SJSA1 (cell line): ENCODE measurements around the gene LRP1. TPM values are rescaled to one million over a fixed set of nuclear protein-coding genes. Genes with fewer than 3 reads are reported as not detected.

Experiments
- DNase-seq, 2 experiments: peaks; one replicate each; pipeline ENCODE4 v3.0.0-alpha.2; 2015 to 2020; ENCODE audit warnings: low spot score in 2 of 2, low read depth in 1 of 2
- H3K27ac ChIP-seq: fragments of 250-450 bp; sonication (Bioruptor Pico); 2 replicates; pipeline ENCODE4 v1.5.1; 2020; ENCODE audit warnings: mild to moderate bottlenecking, moderate library complexity
- H3K27me3 ChIP-seq: fragments of 250-450 bp; sonication (Bioruptor Pico); replicated peaks from 2 replicates; pipeline ENCODE4 v1.5.1; 2020; ENCODE audit warnings: mild to moderate bottlenecking, moderate library complexity
- H3K36me3 ChIP-seq: fragments of 250-450 bp; sonication (Bioruptor Pico); 2 replicates; pipeline ENCODE4 v1.5.1; 2020; ENCODE audit warnings: mild to moderate bottlenecking
- H3K4me1 ChIP-seq: fragments of 250-450 bp; sonication (Bioruptor Pico); replicated peaks from 2 replicates; pipeline ENCODE4 v1.6.1; 2021; ENCODE audit warnings: mild to moderate bottlenecking
- H3K4me3 ChIP-seq: fragments of 250-450 bp; sonication (Bioruptor Pico); 2 replicates; pipeline ENCODE4 v1.5.1; 2020; ENCODE audit warnings: mild to moderate bottlenecking
- H3K9me3 ChIP-seq: fragments of 250-450 bp; sonication (Bioruptor Pico); replicated peaks from 2 replicates; pipeline ENCODE4 v1.5.1; 2020; ENCODE audit warnings: mild to moderate bottlenecking
- total RNA-seq: library from RNA; depleted of rRNA; stranded (reverse); fragments of >200 nt; shearing (Covaris generic); gene quantifications from 2 replicates; pipeline ENCODE4 v1.2.3, GENCODE V29; 2014

LRP1 gene
- total RNA-seq, 1 experiment from 2014 or later, result 33.3 TPM

DNA sequence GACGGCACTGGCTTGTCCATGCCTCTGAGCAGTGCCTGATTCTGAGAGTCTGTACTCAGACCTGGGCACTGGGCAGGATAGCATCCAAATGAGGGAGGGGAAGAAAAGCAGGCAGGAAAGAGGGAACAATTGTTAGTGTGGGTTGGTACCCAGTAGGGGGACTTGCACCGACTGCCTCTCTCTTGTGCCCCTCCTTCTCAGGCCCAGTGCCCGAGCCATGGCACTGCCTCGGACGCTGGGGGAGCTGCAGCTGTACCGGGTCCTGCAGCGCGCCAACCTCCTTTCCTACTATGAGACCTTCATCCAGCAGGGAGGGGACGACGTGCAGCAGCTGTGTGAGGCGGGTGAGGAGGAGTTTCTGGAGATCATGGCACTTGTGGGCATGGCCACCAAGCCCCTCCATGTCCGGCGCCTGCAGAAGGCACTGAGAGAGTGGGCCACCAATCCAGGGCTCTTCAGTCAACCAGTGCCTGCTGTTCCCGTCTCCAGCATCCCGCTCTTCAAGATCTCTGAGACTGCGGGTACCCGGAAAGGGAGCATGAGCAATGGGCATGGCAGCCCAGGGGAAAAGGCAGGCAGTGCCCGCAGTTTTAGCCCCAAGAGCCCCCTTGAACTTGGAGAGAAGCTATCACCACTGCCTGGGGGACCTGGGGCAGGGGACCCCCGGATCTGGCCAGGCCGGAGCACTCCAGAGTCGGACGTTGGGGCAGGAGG lies 37.2 kb upstream of the LRP1 start:
- peaks cover 52% of the 10 kb centered on the region for H3K36me3 ChIP-seq
- H3K9me3 ChIP-seq, result no peaks in the 10 kb centered on the region
- no peak for DNase-seq
- H3K27me3 ChIP-seq, result no peaks in the 10 kb centered on the region
- no peak overlapping the region for H3K4me3 ChIP-seq
- H3K4me1 ChIP-seq, result peaks cover 28% of the 10 kb centered on the region
- H3K27ac ChIP-seq, result no peak overlapping the region

DNA sequence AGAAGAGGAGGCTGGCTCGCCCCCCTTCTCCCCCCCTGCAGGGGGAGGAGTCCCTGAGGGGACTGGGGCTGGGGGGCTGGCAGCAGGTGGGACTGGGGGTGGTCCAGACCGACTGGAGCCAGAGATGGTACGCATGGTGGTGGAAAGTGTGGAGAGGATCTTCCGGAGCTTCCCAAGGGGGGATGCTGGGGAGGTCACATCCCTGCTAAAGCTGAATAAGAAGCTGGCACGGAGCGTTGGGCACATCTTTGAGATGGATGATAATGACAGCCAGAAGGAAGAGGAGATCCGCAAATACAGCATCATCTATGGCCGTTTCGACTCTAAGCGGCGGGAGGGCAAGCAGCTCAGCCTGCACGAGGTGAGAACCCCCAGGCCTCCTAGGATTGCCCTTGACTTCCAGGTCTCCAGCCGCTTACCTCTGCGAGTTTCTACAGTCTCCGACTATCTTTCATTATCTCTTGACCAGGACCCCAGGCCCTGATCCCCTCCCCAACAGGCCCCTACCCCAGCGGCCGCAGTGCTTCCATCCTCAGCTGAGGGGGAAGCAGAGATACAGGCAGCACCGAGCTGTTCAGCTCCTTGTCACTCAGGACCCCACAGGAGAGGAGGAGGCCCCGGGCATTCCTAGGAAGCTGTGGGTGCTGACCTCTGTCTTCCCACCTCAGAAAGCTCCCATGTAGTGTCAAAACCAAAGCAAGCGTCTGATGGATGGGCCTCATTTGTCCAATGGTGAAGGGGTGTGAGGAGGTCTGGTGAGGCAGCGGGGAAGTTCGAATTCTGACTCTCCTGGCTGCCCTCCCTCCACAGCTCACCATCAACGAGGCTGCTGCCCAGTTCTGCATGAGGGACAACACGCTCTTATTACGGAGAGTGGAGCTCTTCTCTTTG lies 36.4 kb upstream of the LRP1 start:
- Histone ChIP-seq H3K27me3 (no peaks in the 10 kb centered on the region), H3K27ac (no peak overlapping the region), H3K4me3 (no peak overlapping the region), H3K36me3 (peaks cover 60% of the 10 kb centered on the region), H3K4me1 (peaks cover 24% of the 10 kb centered on the region), H3K9me3 (no peaks in the 10 kb centered on the region)
- DNase-seq, result no peak

DNA sequence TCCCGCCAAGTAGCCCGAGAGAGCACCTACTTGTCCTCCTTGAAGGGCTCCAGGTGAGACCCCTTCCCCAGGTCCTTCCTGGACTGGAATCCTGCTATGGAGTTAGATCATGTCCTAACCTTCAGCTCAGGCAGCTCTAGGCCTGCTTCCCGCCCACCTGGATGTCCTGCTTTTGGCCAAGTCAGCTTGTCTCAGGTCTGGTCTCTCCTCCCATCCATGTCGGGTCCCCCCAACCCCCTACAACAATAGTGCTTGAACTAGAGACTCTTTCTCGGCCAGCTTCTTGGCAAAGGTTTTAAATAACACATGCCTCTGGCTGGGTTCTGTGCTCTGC lies 35.8 kb upstream of the LRP1 start:
- Histone ChIP-seq H3K4me3 (no peak overlapping the region), H3K36me3 (peaks cover 64% of the 10 kb centered on the region), H3K4me1 (peaks cover 30% of the 10 kb centered on the region), H3K27me3 (no peaks in the 10 kb centered on the region), H3K9me3 (no peaks in the 10 kb centered on the region), H3K27ac (no peak overlapping the region)
- DNase-seq, result no peak

DNA sequence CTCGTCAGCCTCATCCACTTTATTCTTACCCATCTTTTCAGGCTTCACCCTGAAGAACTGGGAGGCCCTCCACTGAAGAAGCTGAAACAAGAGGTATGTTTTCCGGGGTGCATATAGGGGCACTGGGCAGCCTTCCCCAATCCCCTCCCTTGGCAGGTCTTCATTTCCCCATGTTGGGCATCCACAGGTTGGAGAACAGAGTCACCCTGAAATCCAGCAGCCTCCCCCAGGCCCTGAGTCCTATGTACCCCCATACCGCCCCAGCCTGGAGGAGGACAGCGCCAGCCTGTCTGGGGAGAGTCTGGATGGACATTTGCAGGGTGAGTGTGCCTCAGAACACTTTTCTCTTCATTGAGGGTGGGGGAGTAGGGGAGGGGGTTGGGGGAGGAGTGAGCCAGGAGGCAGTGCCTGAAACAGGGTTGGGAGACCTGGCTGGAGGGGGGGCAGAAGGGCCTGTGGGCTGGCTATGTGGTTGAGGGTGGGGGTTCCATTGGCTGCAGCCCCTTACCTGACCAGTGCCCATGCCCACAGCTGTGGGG lies 35.3 kb upstream of the LRP1 start:
- DNase-seq, result no peak
- peaks cover 29% of the 10 kb centered on the region for H3K4me1 ChIP-seq
- H3K27ac ChIP-seq, result no peak overlapping the region
- no peak overlapping the region for H3K4me3 ChIP-seq
- H3K9me3 ChIP-seq, result no peaks in the 10 kb centered on the region
- peaks cover 66% of the 10 kb centered on the region for H3K36me3 ChIP-seq
- H3K27me3 ChIP-seq, result no peaks in the 10 kb centered on the region

DNA sequence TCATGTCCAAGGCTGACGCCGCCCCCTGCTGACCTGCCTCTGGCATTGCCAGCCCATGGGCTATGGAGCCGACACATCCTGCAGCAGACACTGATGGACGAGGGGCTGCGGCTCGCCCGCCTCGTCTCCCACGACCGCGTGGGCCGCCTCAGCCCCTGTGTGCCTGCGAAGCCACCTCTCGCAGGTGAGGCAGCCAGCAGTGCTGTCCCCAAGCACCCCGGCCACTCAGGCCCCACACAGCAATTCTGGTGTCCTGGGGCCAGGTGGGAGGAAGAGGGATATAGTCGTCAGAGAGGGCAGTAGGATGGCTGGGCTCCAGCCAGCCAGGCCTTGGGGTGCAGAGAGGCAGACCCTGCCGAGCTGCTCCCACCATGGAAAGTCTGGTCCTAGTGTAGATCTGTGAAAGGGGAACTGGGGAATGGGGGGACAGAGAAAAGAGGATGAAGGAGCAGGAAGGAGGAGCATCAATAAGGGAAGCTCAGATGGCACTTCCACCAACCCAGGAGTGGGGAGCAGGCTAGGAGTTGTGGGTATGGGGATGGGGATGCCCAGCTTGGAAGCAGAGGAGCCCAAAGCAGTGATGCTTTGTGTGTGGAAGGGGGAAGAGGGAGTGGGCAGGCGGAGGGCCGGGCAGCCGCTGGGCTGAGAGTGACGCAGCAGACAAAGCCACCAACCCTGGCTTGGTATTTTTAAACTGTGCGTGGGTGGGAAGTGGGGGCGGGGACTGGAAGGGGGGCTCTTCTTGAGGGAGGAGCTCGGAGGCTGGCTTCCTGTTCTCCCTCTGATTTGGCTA lies 34.7 kb upstream of the LRP1 start:
- Histone ChIP-seq H3K4me1 (peaks cover 23% of the 10 kb centered on the region), H3K27me3 (no peaks in the 10 kb centered on the region), H3K27ac (no peak overlapping the region), H3K36me3 (peaks cover 70% of the 10 kb centered on the region), H3K9me3 (no peaks in the 10 kb centered on the region), H3K4me3 (no peak overlapping the region)
- DNase-seq, result peak; percentile 41 to 73

DNA sequence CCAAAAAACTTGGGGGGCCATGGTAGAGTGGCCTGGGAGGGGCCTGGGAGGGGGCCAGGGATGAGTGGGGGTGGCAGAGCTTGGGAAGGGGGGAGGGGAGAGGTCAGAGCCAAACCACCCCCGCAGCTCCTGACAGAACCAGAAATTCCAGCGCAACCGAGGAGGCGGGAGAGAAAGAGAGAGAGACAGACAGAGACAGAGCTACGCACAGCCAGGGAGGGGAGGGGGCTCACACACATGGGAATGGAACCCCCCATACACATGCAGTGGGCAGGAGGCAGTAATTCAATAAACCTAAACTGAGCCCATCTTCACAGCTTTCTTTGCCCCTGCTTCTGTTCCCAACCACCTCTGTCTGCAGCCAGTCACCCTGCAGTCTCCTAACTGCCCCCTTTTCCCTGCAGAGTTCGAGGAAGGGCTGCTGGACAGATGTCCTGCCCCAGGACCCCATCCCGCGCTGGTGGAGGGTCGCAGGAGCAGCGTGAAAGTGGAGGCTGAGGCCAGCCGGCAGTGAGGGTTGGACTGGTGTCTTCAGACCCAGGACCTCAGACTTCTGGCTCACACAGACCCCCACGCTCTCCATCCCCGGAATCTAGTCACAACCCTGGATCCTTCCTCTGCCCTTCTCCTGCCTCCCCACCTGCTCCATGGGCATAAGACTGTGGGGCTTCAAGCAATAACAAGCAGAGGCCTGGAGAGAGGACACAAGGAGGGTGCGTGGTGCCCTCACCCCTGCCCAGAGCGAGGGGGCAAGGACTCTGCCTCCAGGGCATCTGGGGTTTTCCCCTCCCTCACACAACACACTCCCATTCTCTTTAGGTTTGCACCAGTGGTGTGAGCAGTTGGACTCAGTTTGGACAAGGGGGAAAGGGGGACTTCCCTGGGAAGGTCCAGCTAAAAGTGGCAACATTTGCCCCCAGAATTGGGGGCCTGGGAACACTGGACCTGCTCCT lies 33.8 kb upstream of the LRP1 start:
- Histone ChIP-seq H3K27ac (no peak overlapping the region), H3K9me3 (no peaks in the 10 kb centered on the region)

DNA sequence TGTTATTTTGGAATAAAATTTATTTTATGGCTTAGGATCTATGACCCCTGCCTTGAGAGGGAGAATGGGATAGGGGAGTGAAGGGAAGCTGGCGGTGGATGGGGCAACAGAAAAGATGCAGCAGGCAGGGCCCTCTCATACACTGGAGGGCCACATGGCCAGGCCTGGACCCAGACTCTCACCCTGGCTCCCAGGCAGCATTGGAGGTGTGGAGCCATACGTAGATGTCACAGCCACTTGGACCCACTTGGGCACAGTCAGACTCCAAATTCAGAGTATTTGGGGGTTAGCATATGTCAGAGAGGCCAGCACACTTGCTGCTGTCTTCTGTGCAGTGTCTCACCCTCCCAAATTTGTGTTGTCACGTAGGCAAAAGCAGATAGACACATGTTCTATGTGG lies 32.8 kb upstream of the LRP1 start:
- Histone ChIP-seq H3K36me3 (peaks cover 78% of the 10 kb centered on the region), H3K4me3 (no peak overlapping the region), H3K27me3 (no peaks in the 10 kb centered on the region), H3K4me1 (peaks cover 22% of the 10 kb centered on the region), H3K27ac (no peak overlapping the region), H3K9me3 (no peaks in the 10 kb centered on the region)
- no peak for DNase-seq

More for the DNA sequence above, 33.8 kb upstream of the LRP1 start:
- Histone ChIP-seq H3K4me3 (no peak overlapping the region), H3K36me3 (peaks cover 72% of the 10 kb centered on the region), H3K27me3 (no peaks in the 10 kb centered on the region), H3K4me1 (peaks cover 23% of the 10 kb centered on the region)
- DNase-seq, result no peak

DNA sequence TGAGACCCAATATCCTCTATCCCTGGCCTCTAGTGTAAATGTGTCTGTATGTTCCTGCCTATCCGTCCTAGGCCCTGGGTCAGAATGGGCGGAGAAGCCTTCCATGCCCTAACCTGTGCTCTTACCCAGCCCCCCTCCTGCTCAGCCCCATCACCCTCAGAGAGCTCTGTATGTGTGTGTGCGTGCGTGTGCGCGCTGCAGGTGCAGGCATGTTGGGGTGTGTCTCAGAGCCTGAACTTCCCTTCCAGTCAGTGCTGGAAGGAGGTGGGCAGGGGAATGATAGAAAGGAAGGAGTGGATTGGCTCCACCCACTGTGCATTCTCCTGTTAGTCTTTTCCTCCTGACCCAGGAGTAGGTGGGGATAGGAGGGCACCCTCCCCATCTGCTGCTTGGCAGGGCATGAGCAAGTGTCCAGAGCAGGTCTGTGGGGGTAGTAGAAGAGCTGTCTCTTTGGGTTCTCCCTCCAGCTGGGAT lies 32.1 kb upstream of the LRP1 start:
- DNase-seq, result no peak
- no peak overlapping the region for H3K4me3 ChIP-seq
- H3K9me3 ChIP-seq, result no peaks in the 10 kb centered on the region
- H3K27me3 ChIP-seq, result no peaks in the 10 kb centered on the region
- H3K4me1 ChIP-seq, result peaks cover 17% of the 10 kb centered on the region
- H3K36me3 ChIP-seq, result peaks cover 71% of the 10 kb centered on the region
- H3K27ac ChIP-seq, result no peak overlapping the region

DNA sequence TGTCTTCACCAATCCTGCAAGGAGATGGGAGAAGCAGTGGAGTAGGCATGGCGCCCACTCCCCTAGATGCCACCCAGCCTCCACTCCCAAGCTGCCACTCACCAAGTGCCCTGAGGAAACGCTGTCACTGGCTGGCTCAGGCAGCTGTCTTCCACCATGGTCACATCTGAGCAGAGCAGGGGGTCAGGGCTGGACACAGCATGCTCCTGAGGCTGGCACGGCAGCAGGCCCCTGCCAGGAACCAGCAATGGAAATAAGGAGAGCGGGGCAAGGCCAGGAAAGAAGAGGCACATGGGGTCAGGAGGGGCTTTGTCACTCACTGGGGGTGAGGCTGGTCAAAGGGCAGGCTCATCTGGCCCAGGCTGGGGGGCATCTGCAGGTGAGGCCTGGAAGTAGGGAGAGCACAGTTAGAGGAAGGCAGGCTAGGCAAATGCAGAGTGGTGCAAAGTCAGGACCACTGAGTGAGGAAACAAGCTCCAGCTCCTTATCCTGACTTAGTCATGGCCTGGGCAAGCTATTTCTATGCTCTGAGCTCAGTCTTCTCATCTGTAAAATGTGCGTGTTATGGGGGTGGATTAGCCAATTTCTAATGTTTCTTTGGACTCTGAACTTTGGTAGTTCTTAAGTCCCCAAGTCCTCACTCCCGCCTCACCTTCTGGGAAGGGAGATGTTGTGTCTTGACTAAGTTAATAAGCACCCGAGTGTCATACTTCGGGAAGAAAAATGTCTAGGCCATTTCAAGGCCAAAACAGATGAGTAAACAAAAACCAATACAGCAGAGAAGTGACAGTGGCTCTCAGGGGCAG lies 31.3 kb upstream of the LRP1 start:
- no peak for DNase-seq
- Histone ChIP-seq H3K9me3 (no peaks in the 10 kb centered on the region), H3K27me3 (no peaks in the 10 kb centered on the region), H3K36me3 (peaks cover 63% of the 10 kb centered on the region), H3K27ac (no peak overlapping the region), H3K4me3 (no peak overlapping the region), H3K4me1 (peaks cover 17% of the 10 kb centered on the region)

DNA sequence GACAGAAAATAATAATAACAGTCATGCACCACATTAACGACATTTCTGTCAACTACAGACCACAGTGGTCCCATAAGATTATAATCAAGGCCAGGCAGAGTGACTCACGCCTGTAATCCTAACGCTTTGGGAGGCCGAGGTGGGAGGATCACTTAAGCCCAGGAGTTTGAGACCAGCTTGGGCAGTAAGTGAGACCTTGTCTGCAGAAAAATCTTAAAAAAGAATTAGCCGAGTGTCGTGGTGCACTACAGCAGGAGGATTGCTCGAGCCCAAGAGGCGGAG lies 30.8 kb upstream of the LRP1 start:
- DNase-seq, result no peak
- Histone ChIP-seq H3K36me3 (peaks cover 60% of the 10 kb centered on the region), H3K27ac (no peak overlapping the region), H3K27me3 (no peaks in the 10 kb centered on the region), H3K9me3 (no peaks in the 10 kb centered on the region), H3K4me3 (no peak overlapping the region), H3K4me1 (peaks cover 17% of the 10 kb centered on the region)

DNA sequence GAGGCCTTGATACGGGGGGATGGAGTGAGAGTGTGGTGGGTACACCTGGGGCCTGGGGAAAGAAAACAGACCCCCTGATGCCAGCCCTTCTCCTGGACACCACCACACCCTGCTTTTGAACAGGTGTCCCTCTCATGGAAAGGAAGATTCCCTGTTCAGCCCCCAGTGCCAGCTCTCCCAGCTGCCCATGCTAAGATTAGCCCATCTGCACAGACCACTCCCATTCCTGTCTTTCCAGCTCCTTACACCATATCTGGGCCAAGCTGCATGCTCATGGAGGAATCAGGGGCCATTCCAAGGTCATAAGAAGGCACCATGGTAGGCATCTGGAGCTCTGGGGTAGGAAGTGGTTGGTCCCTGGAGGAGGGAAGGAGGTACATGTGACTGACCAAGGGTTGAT lies 29.7 kb upstream of the LRP1 start:
- Histone ChIP-seq H3K4me3 (no peak overlapping the region), H3K27me3 (no peaks in the 10 kb centered on the region), H3K9me3 (no peaks in the 10 kb centered on the region), H3K36me3 (peaks cover 54% of the 10 kb centered on the region), H3K27ac (no peak overlapping the region), H3K4me1 (peaks cover 14% of the 10 kb centered on the region)
- no peak for DNase-seq

DNA sequence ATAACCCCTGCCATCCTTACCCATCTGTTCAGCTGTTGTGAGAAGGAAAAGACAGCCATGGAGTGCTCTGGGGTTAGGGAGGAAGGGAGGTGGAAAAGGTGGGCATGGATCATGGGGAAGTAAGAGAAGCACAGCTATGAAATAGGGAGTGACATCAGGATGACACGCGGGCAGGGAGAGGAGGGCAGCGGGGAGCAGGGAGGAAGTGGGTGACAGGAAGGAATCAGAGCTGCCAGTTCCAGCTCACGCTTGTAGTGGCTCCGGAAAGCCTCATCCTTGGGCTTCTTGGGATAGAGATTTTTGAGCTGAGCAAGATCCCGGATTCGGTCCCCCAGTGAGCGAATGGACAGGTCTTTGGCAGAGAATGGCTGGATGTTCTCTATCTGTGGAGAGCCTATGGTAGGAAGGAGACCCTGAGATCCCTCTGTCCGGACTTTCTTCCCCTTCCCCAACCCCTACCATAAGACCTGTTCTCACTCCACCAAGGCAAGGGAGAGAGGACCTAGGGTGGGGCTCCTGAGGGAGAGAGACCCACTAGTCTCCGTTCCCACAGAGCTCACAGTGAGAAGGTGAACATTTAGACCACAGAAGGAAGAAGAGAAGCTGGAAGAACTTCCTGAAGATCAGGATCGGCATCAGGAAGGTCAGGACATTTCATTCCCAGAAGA lies 29.1 kb upstream of the LRP1 start:
- no peak for DNase-seq
- Histone ChIP-seq H3K4me3 (no peak overlapping the region), H3K4me1 (peaks cover 10% of the 10 kb centered on the region), H3K9me3 (no peaks in the 10 kb centered on the region), H3K36me3 (peaks cover 57% of the 10 kb centered on the region), H3K27me3 (no peaks in the 10 kb centered on the region), H3K27ac (no peak overlapping the region)
